Middle frontal gyrus (tissue), 1 donor: Measurements from ENCODE around the gene ACVR1B.

Experiments
- DNase-seq: peaks from one replicate; pipeline ENCODE4 v3.0.0-alpha.2; 2015; ENCODE audit warnings: low spot score; ENCODE audit errors: extremely low spot score

The ACVR1B gene

GRCh38 chr12:51942501-51943000 lies 8.9 kb upstream of the ACVR1B start:
- DNase-seq, result no peak

- no peak for DNase-seq
These were observed 8.2 kb upstream of the ACVR1B start for GRCh38 chr12:51943346-51943745.

GRCh38 chr12:51944608-51945233 lies 6.8 kb upstream of the ACVR1B start:
- DNase-seq, result no peak

GRCh38 chr12:51947246-51947996 lies 4.1 kb upstream of the ACVR1B start:
- DNase-seq, result no peak

- DNase-seq, result no peak
These were observed 3.4 kb upstream of the ACVR1B start for GRCh38 chr12:51948066-51948465.

DNA sequence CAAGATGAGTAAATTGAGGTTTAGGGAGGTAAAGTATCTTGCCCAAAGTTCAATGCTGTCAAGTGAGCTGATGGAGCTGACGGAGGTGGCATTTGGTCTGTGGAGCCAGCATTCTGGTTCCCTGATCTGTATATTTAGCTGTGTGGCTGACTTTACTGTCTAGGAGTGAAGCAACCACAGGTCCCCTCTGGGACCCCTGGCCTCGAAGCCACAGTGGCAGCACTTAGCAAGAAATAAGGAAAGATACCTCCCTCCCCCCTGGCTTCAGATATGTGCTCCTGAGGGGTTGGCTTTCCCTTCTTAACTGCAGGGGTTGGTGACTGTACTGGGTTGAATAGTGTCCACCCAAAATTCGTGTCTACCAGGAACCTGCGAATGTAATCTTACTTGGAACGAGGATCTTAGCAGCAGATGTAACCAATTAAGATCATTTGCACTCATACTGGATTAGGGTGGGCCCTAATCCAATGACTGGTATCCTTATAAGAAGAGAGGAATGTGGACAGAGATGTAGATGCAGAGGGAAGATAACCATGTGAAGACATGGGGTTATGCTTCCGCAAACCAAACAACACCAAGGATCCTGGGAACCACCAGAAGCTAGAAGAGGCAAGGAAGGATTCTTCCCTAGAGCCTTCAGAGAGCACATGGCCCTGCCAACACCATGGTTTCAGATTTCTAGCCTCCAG lies 2.0 kb upstream of the ACVR1B start:
- DNase-seq, result no peak

DNA sequence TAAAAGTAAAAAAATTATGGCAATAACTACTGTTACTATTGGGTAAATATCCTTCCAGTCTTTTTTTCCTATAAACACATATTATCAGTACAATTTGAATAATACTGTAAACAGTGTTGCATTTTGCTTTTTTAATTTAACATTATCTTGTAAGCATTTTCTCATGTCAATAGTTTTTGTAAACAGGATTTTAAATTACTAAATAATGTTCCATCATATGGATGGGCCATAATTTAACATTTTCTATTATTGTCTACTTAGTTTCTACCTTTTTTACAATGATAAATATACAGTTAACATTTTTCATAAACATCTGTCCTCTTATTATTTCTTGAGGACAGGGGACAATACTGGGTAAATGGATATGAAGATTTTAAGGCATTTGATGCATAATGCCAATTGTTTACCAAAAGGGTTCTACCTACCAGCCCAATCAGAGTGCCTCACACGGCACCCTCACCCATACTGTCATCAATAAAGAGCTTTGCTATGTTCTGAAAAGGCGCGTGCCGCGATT lies 759 bp upstream of the ACVR1B start:
- no peak for DNase-seq

- no peak for DNase-seq
These were observed 584 bp downstream of the ACVR1B start for GRCh38 chr12:51951843-51952722.

DNA sequence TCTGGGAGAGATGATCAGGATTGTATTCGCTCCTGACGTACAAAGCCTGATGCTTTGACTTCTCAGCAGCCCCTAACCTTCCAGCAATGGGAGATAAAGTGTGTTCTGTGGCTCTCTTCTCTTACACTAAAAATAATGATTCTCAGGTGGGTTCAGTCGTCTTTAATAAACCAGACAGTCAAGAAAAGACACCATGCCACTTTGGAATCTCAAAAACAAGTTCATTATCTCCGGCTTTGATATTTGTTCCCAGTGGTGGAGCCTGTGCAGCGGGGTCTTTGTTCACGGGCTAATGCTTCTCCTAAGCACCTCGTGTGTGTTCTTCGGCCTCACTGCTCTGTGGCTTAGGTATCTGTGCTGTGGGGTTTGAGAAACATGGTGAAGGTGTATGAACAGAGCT lies 1.6 kb downstream of the ACVR1B start:
- no peak for DNase-seq

GRCh38 chr12:51953864-51954263 lies 2.4 kb downstream of the ACVR1B start:
- no peak for DNase-seq

- DNase-seq, result no peak
These were observed 3.3 kb downstream of the ACVR1B start for GRCh38 chr12:51954561-51955361.

DNA sequence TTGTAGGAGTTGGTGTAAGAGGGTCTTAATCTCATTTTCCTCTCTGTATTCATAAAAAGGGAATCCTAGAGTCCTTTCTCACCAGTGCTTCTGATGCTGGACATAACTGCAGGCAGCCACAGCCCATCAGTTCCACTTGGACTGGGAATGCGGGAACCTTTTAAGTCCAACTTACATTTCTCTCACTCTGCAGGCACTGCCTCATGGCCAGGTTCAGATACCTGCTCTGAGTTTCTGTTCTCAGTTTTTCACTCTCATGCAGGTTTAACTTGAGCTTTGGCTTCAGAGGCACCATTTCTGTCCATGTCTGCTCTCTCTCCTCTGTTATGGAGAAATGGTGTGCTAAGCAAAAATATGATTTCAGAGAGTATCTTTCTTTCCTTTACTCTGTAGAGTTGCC lies 4.2 kb downstream of the ACVR1B start:
- DNase-seq, result no peak

DNA sequence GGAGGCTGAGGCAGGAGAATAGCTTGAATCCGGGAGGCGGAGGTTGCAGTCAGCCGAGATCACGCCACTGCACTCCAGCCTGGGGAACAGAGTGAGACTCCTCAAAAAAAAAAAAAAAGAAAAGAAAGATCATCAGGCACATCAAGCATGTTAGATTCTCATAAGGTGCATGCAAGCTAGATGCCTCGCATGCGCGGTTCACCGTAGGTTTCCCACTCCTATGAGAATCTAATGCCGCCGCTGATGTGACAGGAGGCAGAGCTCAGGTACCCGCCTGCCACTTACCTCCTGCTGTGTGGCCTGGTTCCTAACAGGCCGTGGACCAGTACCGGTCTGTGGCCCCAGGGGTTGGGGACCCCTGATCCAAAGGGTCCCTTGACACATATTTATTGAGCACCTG lies 7.0 kb downstream of the ACVR1B start:
- no peak for DNase-seq

DNA sequence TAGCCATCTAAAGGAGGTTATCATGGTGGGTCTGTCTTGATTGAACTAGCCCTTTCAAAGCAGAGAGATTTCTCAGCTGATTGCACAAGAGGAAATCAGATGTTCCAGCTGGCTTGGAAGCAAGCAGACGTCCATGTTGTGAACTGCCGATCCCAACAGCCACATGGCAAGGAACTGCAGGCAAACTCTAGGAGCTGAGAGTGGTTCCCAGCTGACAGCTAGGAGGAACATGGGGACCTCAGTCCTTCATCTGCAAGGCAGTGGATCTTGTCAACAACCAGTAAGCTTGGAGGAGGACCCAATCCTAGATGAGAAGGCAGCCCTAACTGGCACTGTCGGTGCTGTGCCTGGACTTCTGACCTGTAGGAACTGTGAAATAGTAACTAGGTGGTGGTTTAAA lies 7.7 kb downstream of the ACVR1B start:
- no peak for DNase-seq

DNA sequence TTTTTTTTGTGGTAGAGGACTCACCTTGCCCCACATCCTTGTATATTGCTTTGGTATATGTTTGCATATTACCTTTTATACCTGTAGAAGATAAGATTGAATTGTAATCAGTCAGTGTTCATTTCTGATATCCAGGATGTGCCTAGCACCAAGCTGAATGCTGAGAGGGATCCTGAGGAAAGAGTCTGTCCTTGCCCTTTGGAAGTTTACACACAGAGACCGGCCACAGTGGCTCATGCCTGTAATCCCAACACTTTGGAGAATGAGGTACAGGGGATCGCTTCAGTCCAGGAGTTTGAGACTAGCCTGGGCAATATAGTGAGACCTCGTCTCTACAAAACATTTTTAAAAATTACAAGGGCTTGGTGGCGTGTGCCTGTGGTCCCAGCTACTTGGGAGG lies 8.4 kb downstream of the ACVR1B start:
- no peak for DNase-seq

DNA sequence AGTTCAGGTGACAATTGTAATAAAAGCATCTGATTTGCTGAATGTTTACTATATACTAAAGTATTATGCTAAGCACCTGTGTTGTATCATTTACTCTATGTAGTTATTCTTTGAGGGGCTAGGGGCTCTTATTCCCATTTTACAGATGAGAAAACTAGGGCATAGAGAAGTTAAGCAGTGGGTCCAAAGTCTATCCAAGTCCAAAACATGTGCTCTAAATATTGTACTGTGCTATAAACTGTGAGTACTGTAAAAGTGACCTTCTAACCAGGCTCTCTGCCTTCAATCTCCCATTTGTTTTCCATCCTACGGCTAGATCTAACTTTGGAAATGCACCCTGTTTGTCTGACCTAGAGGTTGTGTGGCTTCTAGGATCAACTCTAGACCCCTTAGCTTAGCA lies 9.0 kb downstream of the ACVR1B start:
- DNase-seq, result no peak

DNA sequence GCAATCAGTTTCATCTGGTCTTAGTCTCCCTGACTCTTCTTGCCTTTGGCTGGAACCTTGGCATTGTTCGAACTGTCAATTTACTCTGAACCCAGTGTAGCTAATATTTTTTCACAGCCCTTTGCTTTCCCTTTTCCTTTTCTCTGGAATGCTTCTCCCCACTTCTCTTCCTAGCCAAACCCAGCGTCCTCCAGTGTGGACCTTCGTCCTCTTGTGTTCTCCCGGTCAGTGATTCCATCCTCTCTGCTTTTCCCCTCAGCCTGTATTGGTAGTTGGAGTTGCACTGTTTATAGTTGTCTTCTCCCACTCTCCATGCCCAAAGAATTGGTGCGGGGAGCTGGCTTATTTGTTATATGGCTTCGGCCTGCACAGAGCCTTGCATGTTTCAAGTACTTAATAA lies 9.4 kb downstream of the ACVR1B start:
- no peak for DNase-seq

GRCh38 chr12:51961834-51962233 lies 10.3 kb downstream of the ACVR1B start:
- DNase-seq, result no peak

- no peak for DNase-seq
These were observed 11.2 kb downstream of the ACVR1B start for GRCh38 chr12:51962737-51963136.

DNA sequence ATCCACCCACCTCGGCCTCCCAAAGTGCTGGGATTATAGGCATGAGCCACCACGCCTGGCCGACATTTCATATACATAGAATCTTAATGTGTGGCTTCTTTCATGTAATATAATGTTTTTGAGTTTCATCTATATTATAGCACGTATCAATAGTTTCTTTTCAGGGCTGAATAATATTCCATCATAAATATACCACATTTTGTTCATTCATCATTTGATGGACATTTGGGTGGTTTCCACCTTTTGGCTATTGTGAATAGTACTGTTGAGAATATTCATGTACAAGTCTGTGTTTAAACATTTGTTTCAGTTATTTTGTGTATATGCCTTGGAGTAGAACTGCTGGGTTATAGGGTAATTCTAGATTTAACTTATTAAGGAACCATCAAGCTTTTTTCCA lies 12.0 kb downstream of the ACVR1B start:
- DNase-seq, result no peak
